HepG2 (cell line): ENCODE measurements around the gene DGCR2. TPM values are rescaled to one million over a fixed set of nuclear protein-coding genes. Genes with fewer than 3 reads are reported as not detected.
A peak's percentile ranks its signal among the peaks of the same experiment; 100 is the strongest.

Experiments used
- CCDC6 ChIP-seq: sonication (generic); formaldehyde crosslinking; IDR thresholded peaks from 2 replicates; pipeline ENCODE4 v1.8.1; 2022; ENCODE audit warnings: mild to moderate bottlenecking, missing genetic modification reagents, moderate library complexity
- CHD4 ChIP-seq: fragments of 200-600 bp; sonication (generic); IDR thresholded peaks from 2 replicates; pipeline ENCODE4 v1.7.0; 2017; ENCODE audit warnings: mild to moderate bottlenecking, low read length, borderline replicate concordance
- ELF1 ChIP-seq: sonication (generic); formaldehyde crosslinking; IDR thresholded peaks from 2 replicates; pipeline ENCODE4 v1.4.0; 2020; ENCODE audit warnings: missing genetic modification reagents
- FOXP1 ChIP-seq, 2 experiments: fragments of 450-650 bp in 1 of 2; IDR thresholded peaks; 2 replicates each; pipeline ENCODE4 v1.6.1; 2017 to 2018; ENCODE audit warnings: antibody characterized with exemption in 1 of 2
- KDM3A ChIP-seq: IDR thresholded peaks from 2 replicates; pipeline ENCODE4 v1.6.1; 2018; ENCODE audit warnings: low read depth, missing compliant biosample characterization
- SALL2 ChIP-seq: sonication (generic); formaldehyde crosslinking; IDR thresholded peaks from 2 replicates; pipeline ENCODE4 v1.8.1; 2023; ENCODE audit warnings: mild to moderate bottlenecking, missing genetic modification reagents, inconsistent platforms
- SOX13 ChIP-seq, 3 experiments: fragments of 450-650 bp in 1 of 3; sonication (generic) in 1 of 3; formaldehyde crosslinking in 1 of 3; IDR thresholded peaks in 2 of 3; conservative IDR thresholded peaks in 1 of 3; 2 replicates each; pipeline versions ENCODE4 v1.5.0 to v1.6.1; 2016 to 2020; ENCODE audit warnings: antibody characterized with exemption in 1 of 3, mild to moderate bottlenecking in 1 of 3, missing compliant biosample characterization in 1 of 3, missing genetic modification reagents in 1 of 3, moderate library complexity in 1 of 3
- ZNF564 ChIP-seq: sonication (generic); formaldehyde crosslinking; IDR thresholded peaks from 2 replicates; pipeline ENCODE4 v1.8.1; 2023; ENCODE audit warnings: mild to moderate bottlenecking, missing genetic modification reagents
- ZSCAN22 ChIP-seq: sonication (generic); formaldehyde crosslinking; IDR thresholded peaks from 2 replicates; pipeline ENCODE4 v1.4.0; 2020; ENCODE audit warnings: mild to moderate bottlenecking, missing genetic modification reagents
- polyA plus RNA-seq, 8 experiments: library from polyadenylated mRNA; depleted of rRNA in 3 of 8; stranded (reverse) in 7 of 8; unstranded in 1 of 8; fragments of >200 nt; fragmentation: Illumina TruSeq in 4 of 8; extraction: Trizol in 4 of 8; gene quantifications; 2 replicates each; pipeline versions ENCODE4 v1.2.1 to v1.2.3, GENCODE V29; 2011 to 2016; ENCODE audit warnings: low read depth in 4 of 8, missing spikeins in 1 of 8, mixed read lengths in 1 of 8; ENCODE audit not compliant: insufficient read depth in 1 of 8
- total RNA-seq, 5 experiments: library from RNA; depleted of rRNA; stranded (reverse); fragments of >200 nt; fragmentation: Illumina TruSeq; extraction: Trizol; gene quantifications; 2 replicates each; pipeline ENCODE4 v1.2.3, GENCODE V29; 2016; ENCODE audit warnings: low read depth in 1 of 5
- TF ChIP-seq, protein P1 (sequence below): sonication (generic); formaldehyde crosslinking; IDR thresholded peaks from 2 replicates; pipeline ENCODE4 v1.4.0; 2020; ENCODE audit warnings: missing genetic modification reagents
- TF ChIP-seq, protein P2 (sequence below): sonication (generic); formaldehyde crosslinking; IDR thresholded peaks from 2 replicates; pipeline ENCODE4 v1.4.0; 2020; ENCODE audit warnings: missing genetic modification reagents, borderline replicate concordance
- TF ChIP-seq, protein P3 (sequence below): sonication (generic); formaldehyde crosslinking; IDR thresholded peaks from 2 replicates; pipeline ENCODE4 v1.5.1; 2020; ENCODE audit warnings: mild to moderate bottlenecking, missing genetic modification reagents, borderline replicate concordance
- TF ChIP-seq, protein P4 (sequence below): sonication (generic); formaldehyde crosslinking; IDR thresholded peaks from 2 replicates; pipeline ENCODE4 v1.5.1; 2020; ENCODE audit warnings: mild to moderate bottlenecking, missing genetic modification reagents, borderline replicate concordance
- TF ChIP-seq, protein P5 (sequence below): sonication (generic); formaldehyde crosslinking; IDR thresholded peaks from 2 replicates; pipeline ENCODE4 v1.4.0; 2020; ENCODE audit warnings: missing genetic modification reagents

Gene DGCR2
- total and polyA plus RNA-seq, 2 of the 13 experiments (the other 11 are each of a cell fraction or from before 2014, with no cell fraction given) = 23.1 to 35.3 TPM

DNA sequence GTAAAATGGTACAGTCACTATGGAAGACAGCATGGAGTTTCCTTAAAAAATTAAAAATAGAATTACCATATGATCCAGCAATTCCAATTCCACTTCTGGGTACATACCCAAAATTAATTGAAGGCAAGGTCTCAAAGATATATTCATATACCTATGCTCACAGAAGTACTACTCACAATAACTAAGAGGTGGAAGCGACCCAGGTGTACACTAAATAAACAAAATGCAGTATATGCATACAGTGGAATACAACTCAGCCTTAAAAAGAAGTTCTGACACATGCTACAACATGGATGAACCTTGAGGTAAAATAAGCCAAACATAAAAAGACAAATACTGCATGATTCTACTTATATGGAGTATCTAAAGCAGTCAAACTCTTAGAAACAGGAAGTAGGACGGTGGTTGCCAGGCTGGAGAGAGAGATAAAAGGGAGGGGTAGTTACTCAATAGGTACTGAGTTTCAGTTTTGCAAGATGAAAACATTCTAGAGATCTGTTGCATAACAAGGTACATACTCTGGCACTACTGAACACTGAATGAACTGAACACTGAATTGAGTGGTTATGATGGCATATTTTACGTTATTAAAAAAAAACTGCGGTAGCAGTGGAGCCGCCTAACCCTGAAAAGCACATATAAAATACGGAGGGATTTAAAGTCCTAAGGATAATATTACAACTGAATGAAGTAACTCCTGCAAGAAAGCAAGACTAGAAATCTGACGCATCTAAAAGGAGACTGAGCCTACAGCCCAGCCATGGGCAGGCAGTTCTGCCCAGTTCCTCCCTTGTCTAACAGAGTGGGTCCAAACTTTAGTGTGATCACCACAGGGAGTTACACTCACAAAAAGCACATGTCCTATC, 12.8 kb downstream of the DGCR2 start (continued):
- TF ChIP-seq, protein P1, sequence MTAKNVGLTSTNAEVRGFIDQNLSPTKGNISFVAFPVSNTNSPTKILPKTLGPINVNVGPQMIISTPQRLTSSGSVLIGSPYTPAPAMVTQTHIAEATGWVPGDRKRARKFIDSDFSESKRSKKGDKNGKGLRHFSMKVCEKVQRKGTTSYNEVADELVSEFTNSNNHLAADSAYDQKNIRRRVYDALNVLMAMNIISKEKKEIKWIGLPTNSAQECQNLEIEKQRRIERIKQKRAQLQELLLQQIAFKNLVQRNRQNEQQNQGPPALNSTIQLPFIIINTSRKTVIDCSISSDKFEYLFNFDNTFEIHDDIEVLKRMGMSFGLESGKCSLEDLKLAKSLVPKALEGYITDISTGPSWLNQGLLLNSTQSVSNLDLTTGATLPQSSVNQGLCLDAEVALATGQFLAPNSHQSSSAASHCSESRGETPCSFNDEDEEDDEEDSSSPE (CRISPR knock-in tag) = no peak
- TF ChIP-seq CCDC6 = no peak
- no peak; the same call in 1 of the 2 replicates for TF ChIP-seq KDM3A (CRISPR knock-in tag)
- TF ChIP-seq, protein P2, sequence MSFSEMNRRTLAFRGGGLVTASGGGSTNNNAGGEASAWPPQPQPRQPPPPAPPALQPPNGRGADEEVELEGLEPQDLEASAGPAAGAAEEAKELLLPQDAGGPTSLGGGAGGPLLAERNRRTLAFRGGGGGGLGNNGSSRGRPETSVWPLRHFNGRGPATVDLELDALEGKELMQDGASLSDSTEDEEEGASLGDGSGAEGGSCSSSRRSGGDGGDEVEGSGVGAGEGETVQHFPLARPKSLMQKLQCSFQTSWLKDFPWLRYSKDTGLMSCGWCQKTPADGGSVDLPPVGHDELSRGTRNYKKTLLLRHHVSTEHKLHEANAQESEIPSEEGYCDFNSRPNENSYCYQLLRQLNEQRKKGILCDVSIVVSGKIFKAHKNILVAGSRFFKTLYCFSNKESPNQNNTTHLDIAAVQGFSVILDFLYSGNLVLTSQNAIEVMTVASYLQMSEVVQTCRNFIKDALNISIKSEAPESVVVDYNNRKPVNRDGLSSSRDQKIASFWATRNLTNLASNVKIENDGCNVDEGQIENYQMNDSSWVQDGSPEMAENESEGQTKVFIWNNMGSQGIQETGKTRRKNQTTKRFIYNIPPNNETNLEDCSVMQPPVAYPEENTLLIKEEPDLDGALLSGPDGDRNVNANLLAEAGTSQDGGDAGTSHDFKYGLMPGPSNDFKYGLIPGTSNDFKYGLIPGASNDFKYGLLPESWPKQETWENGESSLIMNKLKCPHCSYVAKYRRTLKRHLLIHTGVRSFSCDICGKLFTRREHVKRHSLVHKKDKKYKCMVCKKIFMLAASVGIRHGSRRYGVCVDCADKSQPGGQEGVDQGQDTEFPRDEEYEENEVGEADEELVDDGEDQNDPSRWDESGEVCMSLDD (CRISPR knock-in tag) = no peak
- peak; percentile 89 for TF ChIP-seq ELF1 (CRISPR knock-in tag)
- TF ChIP-seq, protein P3, sequence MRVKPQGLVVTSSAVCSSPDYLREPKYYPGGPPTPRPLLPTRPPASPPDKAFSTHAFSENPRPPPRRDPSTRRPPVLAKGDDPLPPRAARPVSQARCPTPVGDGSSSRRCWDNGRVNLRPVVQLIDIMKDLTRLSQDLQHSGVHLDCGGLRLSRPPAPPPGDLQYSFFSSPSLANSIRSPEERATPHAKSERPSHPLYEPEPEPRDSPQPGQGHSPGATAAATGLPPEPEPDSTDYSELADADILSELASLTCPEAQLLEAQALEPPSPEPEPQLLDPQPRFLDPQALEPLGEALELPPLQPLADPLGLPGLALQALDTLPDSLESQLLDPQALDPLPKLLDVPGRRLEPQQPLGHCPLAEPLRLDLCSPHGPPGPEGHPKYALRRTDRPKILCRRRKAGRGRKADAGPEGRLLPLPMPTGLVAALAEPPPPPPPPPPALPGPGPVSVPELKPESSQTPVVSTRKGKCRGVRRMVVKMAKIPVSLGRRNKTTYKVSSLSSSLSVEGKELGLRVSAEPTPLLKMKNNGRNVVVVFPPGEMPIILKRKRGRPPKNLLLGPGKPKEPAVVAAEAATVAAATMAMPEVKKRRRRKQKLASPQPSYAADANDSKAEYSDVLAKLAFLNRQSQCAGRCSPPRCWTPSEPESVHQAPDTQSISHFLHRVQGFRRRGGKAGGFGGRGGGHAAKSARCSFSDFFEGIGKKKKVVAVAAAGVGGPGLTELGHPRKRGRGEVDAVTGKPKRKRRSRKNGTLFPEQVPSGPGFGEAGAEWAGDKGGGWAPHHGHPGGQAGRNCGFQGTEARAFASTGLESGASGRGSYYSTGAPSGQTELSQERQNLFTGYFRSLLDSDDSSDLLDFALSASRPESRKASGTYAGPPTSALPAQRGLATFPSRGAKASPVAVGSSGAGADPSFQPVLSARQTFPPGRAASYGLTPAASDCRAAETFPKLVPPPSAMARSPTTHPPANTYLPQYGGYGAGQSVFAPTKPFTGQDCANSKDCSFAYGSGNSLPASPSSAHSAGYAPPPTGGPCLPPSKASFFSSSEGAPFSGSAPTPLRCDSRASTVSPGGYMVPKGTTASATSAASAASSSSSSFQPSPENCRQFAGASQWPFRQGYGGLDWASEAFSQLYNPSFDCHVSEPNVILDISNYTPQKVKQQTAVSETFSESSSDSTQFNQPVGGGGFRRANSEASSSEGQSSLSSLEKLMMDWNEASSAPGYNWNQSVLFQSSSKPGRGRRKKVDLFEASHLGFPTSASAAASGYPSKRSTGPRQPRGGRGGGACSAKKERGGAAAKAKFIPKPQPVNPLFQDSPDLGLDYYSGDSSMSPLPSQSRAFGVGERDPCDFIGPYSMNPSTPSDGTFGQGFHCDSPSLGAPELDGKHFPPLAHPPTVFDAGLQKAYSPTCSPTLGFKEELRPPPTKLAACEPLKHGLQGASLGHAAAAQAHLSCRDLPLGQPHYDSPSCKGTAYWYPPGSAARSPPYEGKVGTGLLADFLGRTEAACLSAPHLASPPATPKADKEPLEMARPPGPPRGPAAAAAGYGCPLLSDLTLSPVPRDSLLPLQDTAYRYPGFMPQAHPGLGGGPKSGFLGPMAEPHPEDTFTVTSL = no peak
- TF ChIP-seq SOX13 (IDR thresholded peaks at IDR 0.05) = no peak
- TF ChIP-seq SOX13 (CRISPR knock-in tag; conservative IDR thresholded peaks at IDR 0.05 in 1 of 2, IDR thresholded peaks at IDR 0.05 in 1 of 2) = peak in 1 of 2 experiments; percentile 58; a peak in 1 of 4 replicates
- TF ChIP-seq FOXP1 (IDR thresholded peaks at IDR 0.05) = 0 out of 2 replicates have a peak, but pooled peaks have one; percentile 19
- TF ChIP-seq FOXP1 (CRISPR knock-in tag; IDR thresholded peaks at IDR 0.05) = peak; percentile 53; the same call in 1 of the 2 replicates
- TF ChIP-seq ZNF564 (CRISPR knock-in tag) = no peak
- TF ChIP-seq, protein P4, sequence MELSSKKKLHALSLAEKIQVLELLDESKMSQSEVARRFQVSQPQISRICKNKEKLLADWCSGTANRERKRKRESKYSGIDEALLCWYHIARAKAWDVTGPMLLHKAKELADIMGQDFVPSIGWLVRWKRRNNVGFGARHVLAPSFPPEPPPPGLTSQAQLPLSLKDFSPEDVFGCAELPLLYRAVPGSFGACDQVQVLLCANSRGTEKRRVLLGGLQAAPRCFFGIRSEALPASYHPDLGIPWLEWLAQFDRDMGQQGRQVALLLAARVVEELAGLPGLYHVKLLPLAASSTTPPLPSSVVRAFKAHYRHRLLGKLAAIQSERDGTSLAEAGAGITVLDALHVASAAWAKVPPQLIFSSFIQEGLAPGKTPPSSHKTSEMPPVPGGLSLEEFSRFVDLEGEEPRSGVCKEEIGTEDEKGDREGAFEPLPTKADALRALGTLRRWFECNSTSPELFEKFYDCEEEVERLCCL (CRISPR knock-in tag) = no peak
- no peak for TF ChIP-seq ZSCAN22 (CRISPR knock-in tag)
- TF ChIP-seq SALL2 (CRISPR knock-in tag) = no peak
- TF ChIP-seq, protein P5, sequence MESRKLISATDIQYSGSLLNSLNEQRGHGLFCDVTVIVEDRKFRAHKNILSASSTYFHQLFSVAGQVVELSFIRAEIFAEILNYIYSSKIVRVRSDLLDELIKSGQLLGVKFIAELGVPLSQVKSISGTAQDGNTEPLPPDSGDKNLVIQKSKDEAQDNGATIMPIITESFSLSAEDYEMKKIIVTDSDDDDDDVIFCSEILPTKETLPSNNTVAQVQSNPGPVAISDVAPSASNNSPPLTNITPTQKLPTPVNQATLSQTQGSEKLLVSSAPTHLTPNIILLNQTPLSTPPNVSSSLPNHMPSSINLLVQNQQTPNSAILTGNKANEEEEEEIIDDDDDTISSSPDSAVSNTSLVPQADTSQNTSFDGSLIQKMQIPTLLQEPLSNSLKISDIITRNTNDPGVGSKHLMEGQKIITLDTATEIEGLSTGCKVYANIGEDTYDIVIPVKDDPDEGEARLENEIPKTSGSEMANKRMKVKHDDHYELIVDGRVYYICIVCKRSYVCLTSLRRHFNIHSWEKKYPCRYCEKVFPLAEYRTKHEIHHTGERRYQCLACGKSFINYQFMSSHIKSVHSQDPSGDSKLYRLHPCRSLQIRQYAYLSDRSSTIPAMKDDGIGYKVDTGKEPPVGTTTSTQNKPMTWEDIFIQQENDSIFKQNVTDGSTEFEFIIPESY = no peak
- no peak for TF ChIP-seq CHD4
